CD14-positive monocyte (primary cell): ENCODE results near the gene CD276. TPM values are rescaled to one million over a fixed set of nuclear protein-coding genes. Genes with fewer than 3 reads are reported as not detected.
"Not testable (repeated sequence)": the region's sequence is repeated elsewhere in the genome, so short reads cannot be mapped to it uniquely, and the experiment has no call there.

Experiments
- DNase-seq, 3 donors: peaks; one replicate each; pipeline ENCODE4 v3.0.0-alpha.2; 2011 to 2022
- H2AFZ ChIP-seq: 2 replicates; pipeline ENCODE4 v1.6.0; 2012; ENCODE audit warnings: mild to moderate bottlenecking, low read depth, low read length, inconsistent platforms; ENCODE audit not compliant: insufficient read depth, poor library complexity, severe bottlenecking
- H3K27ac ChIP-seq, 2 donors: 1 replicate in 1 of 2; 2 replicates in 1 of 2; pipeline ENCODE4 v1.5.1; 2012 to 2013; ENCODE audit warnings: low read length in 2 of 2, control low read depth in 1 of 2, inconsistent platforms in 1 of 2, low read depth in 1 of 2, mild to moderate bottlenecking in 1 of 2
- H3K27me3 ChIP-seq, 2 donors: one replicate each; pipeline versions ENCODE4 v1.6.0 to v1.6.1; 2011 to 2013; ENCODE audit warnings: low read length in 2 of 2; ENCODE audit not compliant: control insufficient read depth in 2 of 2, insufficient read depth in 2 of 2
- H3K36me3 ChIP-seq, 2 donors: replicated peaks in 1 of 2; 1 replicate in 1 of 2; 2 replicates in 1 of 2; pipeline versions ENCODE4 v1.5.1 to v1.6.1; 2012 to 2013; ENCODE audit warnings: low read length in 2 of 2, control low read depth in 1 of 2, inconsistent platforms in 1 of 2, mild to moderate bottlenecking in 1 of 2; ENCODE audit not compliant: insufficient read depth in 2 of 2, control insufficient read depth in 1 of 2
- H3K4me1 ChIP-seq, 2 donors: 1 replicate in 1 of 2; 2 replicates in 1 of 2; pipeline versions ENCODE4 v1.5.1 to v1.6.1; 2012 to 2013; ENCODE audit warnings: low read length in 2 of 2, control low read depth in 1 of 2, inconsistent platforms in 1 of 2, mild to moderate bottlenecking in 1 of 2, moderate library complexity in 1 of 2; ENCODE audit not compliant: insufficient read depth in 2 of 2, control insufficient read depth in 1 of 2
- H3K4me2 ChIP-seq: replicated peaks from 2 replicates; pipeline ENCODE3; 2012; ENCODE audit warnings: low read length, moderate library complexity, mild to moderate bottlenecking; ENCODE audit not compliant: poor library complexity, severe bottlenecking; ENCODE audit errors: extremely low read depth
- H3K4me3 ChIP-seq, 3 experiments: fragments of 200-600 bp in 1 of 3; sonication (generic) in 1 of 3; replicated peaks in 1 of 3; 1 replicate in 2 of 3; 2 replicates in 1 of 3; pipeline ENCODE4 v1.5.1; 2011 to 2013; ENCODE audit warnings: low read length in 3 of 3, mild to moderate bottlenecking in 3 of 3, control low read depth in 2 of 3, low read depth in 2 of 3, inconsistent platforms in 1 of 3, moderate library complexity in 1 of 3
- H3K79me2 ChIP-seq: 2 replicates; pipeline ENCODE4 v1.6.0; 2012; ENCODE audit warnings: mild to moderate bottlenecking, control low read depth, inconsistent platforms, low read length, moderate library complexity; ENCODE audit not compliant: insufficient read depth
- H3K9ac ChIP-seq: 2 replicates; pipeline ENCODE4 v1.6.0; 2017; ENCODE audit warnings: low read length, mild to moderate bottlenecking; ENCODE audit not compliant: insufficient read depth, poor library complexity, severe bottlenecking
- H3K9me3 ChIP-seq, 2 donors: replicated peaks in 1 of 2; 1 replicate in 1 of 2; 2 replicates in 1 of 2; pipeline versions ENCODE4 v1.5.1 to v1.6.1; 2012 to 2013; ENCODE audit warnings: low read length in 2 of 2, control low read depth in 1 of 2; ENCODE audit not compliant: control insufficient read depth in 1 of 2, insufficient read depth in 1 of 2
- H4K20me1 ChIP-seq: 2 replicates; pipeline ENCODE4 v1.6.0; 2012; ENCODE audit warnings: mild to moderate bottlenecking, low read length, control low read depth, moderate library complexity; ENCODE audit not compliant: insufficient read depth
- H3K27ac Mint-ChIP-seq, 7 donors: one replicate each; pipeline ENCODE4 v1.8.0; 2020; ENCODE audit warnings: mild to moderate bottlenecking in 7 of 7, mixed read lengths in 7 of 7, moderate library complexity in 6 of 7, inconsistent platforms in 2 of 7
- H3K27me3 Mint-ChIP-seq, 3 donors: one replicate each; pipeline ENCODE4 v1.8.0; 2021 to 2022; ENCODE audit warnings: low read depth in 3 of 3, mild to moderate bottlenecking in 3 of 3, mixed read lengths in 3 of 3, moderate library complexity in 3 of 3, inconsistent platforms in 1 of 3
- H3K36me3 Mint-ChIP-seq, 2 donors: one replicate each; pipeline ENCODE4 v1.8.0; 2020; ENCODE audit warnings: mixed read lengths in 2 of 2, inconsistent platforms in 1 of 2, mild to moderate bottlenecking in 1 of 2
- H3K4me1 Mint-ChIP-seq: one replicate; pipeline ENCODE4 v1.8.0; 2020; ENCODE audit warnings: mild to moderate bottlenecking, mixed read lengths
- H3K4me3 Mint-ChIP-seq, 2 donors: one replicate each; pipeline ENCODE4 v1.8.0; 2020; ENCODE audit warnings: mild to moderate bottlenecking in 2 of 2, mixed read lengths in 2 of 2, moderate library complexity in 1 of 2
- H3K9me3 Mint-ChIP-seq, 7 donors: one replicate each; pipeline ENCODE4 v1.8.0; 2020 to 2022; ENCODE audit warnings: mixed read lengths in 7 of 7, mild to moderate bottlenecking in 6 of 7, moderate library complexity in 6 of 7, inconsistent platforms in 2 of 7
- CTCF ChIP-seq: fragments of 200-600 bp; IDR thresholded peaks from one replicate; pipeline ENCODE4 v1.8.0; 2022; ENCODE audit warnings: antibody characterized with exemption, mild to moderate bottlenecking
- WGBS: methylation state at CpG from one replicate; pipeline ENCODE4 v1.1.5; 2013; ENCODE audit warnings: missing lambda C conversion rate; ENCODE audit not compliant: insufficient coverage; 5-methylcytosine and 5-hydroxymethylcytosine counted together
- intact Hi-C, 2 donors: fragments of 100-400 bp; cut with micrococcal nuclease; formaldehyde crosslinking; loops; one replicate each; pipeline versions ENCODE4 v1.15.0 to v1.15.1; 2023
- polyA plus RNA-seq, 3 donors: library from polyadenylated mRNA; depleted of rRNA in 1 of 3; unstranded in 2 of 3; stranded (reverse) in 1 of 3; fragments of 300-500 nt in 2 of 3; fragments of >200 nt in 1 of 3; fragmentation: Illumina TruSeq in 2 of 3; gene quantifications; 1 replicate in 2 of 3; 2 replicates in 1 of 3; pipeline ENCODE4 v1.2.3, GENCODE V29; 2012 to 2021

Gene CD276
- polyA plus RNA-seq, 3 donors = 0.52 to 0.72 (median 0.64) TPM

DNA sequence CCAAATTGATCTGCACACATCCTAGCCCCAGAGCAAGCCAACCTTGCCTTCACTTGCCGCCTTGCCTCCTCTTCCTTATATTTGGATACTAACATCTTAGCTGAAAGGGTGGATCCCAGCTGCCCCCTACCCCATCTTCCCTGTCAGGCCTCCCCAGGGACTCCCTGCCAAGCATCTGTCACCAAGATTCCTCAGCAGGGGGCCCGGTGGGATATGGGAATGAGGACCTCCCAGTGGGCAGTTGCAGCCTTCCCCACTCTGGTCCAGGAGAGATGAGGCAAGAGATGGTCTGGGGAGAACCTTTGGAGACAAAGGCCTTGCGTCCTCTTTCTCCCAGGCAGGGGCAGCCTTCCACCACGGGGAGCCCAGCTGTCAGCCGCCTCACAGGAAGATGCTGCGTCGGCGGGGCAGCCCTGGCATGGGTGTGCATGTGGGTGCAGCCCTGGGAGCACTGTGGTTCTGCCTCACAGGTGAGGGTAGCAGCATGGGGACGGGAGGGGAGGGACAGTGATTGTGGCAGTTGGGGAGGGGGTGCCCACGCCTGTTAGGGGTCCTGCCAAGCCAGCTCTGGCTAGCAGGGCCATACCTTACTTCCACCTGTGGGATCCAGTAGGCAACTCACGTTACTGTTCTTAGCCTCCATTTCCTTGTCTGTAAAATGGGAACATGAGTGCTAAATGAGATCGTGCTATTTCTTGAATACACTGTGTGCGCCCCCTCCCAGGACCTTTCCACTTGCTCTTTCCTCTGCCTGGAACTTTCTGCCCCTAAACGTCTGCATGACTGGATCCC is 15.3 kb downstream of the CD276 start:
- no peaks in the 10 kb centered on the region for H3K36me3 ChIP-seq
- H3K9me3 ChIP-seq = no peaks in the 10 kb centered on the region
- peaks cover 34% of the 10 kb centered on the region for H3K4me1 Mint-ChIP-seq
- intact Hi-C loops = loop anchor here (2.0 to 5.0 kb wide), 6 partner anchors 62 to 459 kb away; no protein-coding TSS in a partner anchor
- no peaks in the 10 kb centered on the region for H3K36me3 Mint-ChIP-seq
- no peak overlapping the region for H3K4me2 ChIP-seq
- peaks cover 46 to 52% (median 52%) of the 10 kb centered on the region in 3 donors for H3K27me3 Mint-ChIP-seq
- H4K20me1 ChIP-seq = no peaks in the 10 kb centered on the region
- no peaks in the 10 kb centered on the region for H3K79me2 ChIP-seq
- H3K27me3 ChIP-seq = peaks cover 14 to 30% of the 10 kb centered on the region in 2 donors
- no peak overlapping the region for H3K27ac ChIP-seq
- H3K9ac ChIP-seq = no peak overlapping the region
- no peak overlapping the region for H2AFZ ChIP-seq
- H3K4me3 ChIP-seq = no peak overlapping the region
- 83% methylated on average over 8 of the region's 14 CpGs for WGBS
- peak overlapping the region in 1 of 2 donors; percentile 57 for H3K4me3 Mint-ChIP-seq
- TF ChIP-seq CTCF = no peak
- H3K9me3 Mint-ChIP-seq = peaks cover 0 to 4% (median 0%) of the 10 kb centered on the region in 7 donors
- no peak for DNase-seq
- H3K27ac Mint-ChIP-seq = no peak overlapping the region
- peaks cover 22 to 25% of the 10 kb centered on the region in 2 donors for H3K4me1 ChIP-seq

- peaks cover 22 to 24% of the 10 kb centered on the region in 2 donors for H3K4me1 ChIP-seq
- no peaks in the 10 kb centered on the region for H4K20me1 ChIP-seq
- no peak overlapping the region for H3K27ac ChIP-seq
- no peaks in the 10 kb centered on the region for H3K9me3 ChIP-seq
- WGBS = 41% methylated on average over 5 of the region's 13 CpGs
- no peaks in the 10 kb centered on the region for H3K79me2 ChIP-seq
- no peak overlapping the region for H2AFZ ChIP-seq
- no peaks in the 10 kb centered on the region for H3K36me3 Mint-ChIP-seq
- H3K27me3 ChIP-seq = peaks cover 7 to 22% of the 10 kb centered on the region in 2 donors
- no peaks in the 10 kb centered on the region for H3K36me3 ChIP-seq
- peaks cover 30% of the 10 kb centered on the region for H3K4me1 Mint-ChIP-seq
- H3K27me3 Mint-ChIP-seq = peaks cover 40 to 48% (median 45%) of the 10 kb centered on the region in 3 donors
- no peak overlapping the region for H3K4me2 ChIP-seq
- peak overlapping the region in 1 of 2 donors; percentile 57 for H3K4me3 Mint-ChIP-seq
- H3K9me3 Mint-ChIP-seq = peaks cover 0 to 2% (median 0%) of the 10 kb centered on the region in 7 donors
- no peak overlapping the region for H3K4me3 ChIP-seq
- H3K9ac ChIP-seq = no peak overlapping the region
- intact Hi-C loops = loop anchor here (2.0 to 5.0 kb wide), 4 partner anchors 63 to 459 kb away; no protein-coding TSS in a partner anchor
- peak; percentile 86 for TF ChIP-seq CTCF
- H3K27ac Mint-ChIP-seq = peak overlapping the region in 1 of 7 donors; percentile 33
- peak; percentile 64 to 77 (median 73) for DNase-seq
These were observed 16.1 kb downstream of the CD276 start for GRCh38 chr15:73700041-73700842.

DNA sequence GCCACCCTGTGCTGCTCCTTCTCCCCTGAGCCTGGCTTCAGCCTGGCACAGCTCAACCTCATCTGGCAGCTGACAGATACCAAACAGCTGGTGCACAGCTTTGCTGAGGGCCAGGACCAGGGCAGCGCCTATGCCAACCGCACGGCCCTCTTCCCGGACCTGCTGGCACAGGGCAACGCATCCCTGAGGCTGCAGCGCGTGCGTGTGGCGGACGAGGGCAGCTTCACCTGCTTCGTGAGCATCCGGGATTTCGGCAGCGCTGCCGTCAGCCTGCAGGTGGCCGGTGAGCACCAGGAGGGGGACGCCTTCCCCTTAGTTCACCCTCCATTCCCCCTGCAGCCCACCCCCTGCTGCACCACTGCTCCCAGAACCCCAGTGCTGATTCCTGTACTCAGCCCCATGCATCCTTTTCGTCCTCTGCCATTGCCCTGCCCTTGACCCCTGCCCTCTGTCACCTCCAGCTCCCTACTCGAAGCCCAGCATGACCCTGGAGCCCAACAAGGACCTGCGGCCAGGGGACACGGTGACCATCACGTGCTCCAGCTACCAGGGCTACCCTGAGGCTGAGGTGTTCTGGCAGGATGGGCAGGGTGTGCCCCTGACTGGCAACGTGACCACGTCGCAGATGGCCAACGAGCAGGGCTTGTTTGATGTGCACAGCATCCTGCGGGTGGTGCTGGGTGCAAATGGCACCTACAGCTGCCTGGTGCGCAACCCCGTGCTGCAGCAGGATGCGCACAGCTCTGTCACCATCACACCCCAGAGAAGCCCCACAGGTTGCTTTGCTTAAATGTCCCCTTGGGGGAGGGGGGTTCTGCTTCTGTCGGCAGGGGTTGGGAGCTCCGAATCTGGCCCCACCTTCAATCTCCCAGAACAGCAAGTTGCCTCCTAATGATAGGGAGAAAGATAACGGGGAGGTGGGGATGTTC is 18.4 kb downstream of the CD276 start:
- peaks cover 7 to 12% of the 10 kb centered on the region in 2 donors for H3K27me3 ChIP-seq
- WGBS = 95% methylated on average over 19 of the region's 33 CpGs
- H3K4me3 Mint-ChIP-seq, H3K9me3 Mint-ChIP-seq, H3K36me3 Mint-ChIP-seq, H3K4me3 ChIP-seq, H3K27ac ChIP-seq, DNase-seq, H4K20me1 ChIP-seq, H3K4me1 Mint-ChIP-seq, H3K4me1 ChIP-seq, H3K27ac Mint-ChIP-seq, H2AFZ ChIP-seq, H3K9me3 ChIP-seq, H3K4me2 ChIP-seq, H3K9ac ChIP-seq, H3K79me2 ChIP-seq, H3K36me3 ChIP-seq: not testable (repeated sequence)
- peaks cover 33 to 34% (median 33%) of the 10 kb centered on the region in 3 donors for H3K27me3 Mint-ChIP-seq
- intact Hi-C loops = loop anchor here (5.0 kb wide), 3 partner anchors 65 to 420 kb away; no protein-coding TSS in a partner anchor
